A204.1 (cell line): ENCODE data around the gene CSN1S1.

Experiments used
- FAIRE-seq: peaks from 2 replicates; lab custom pipeline; 2012; peaks lifted over from hg19 to GRCh38; lab: Jason Lieb, UNC

Gene CSN1S1

GRCh38 chr4:69994782-69995181 is 63.9 kb downstream of the CSN1S1 start:
- no peak for FAIRE-seq

GRCh38 chr4:69995526-69996016 is 64.7 kb downstream of the CSN1S1 start, which contains the start of gene STATH:
TSS of gene STATH (plus strand) at chr4:69995966. CDS start at chr4:69998438, 2,472 bp downstream.
- no peak for FAIRE-seq
